Measurements from ENCODE around the gene MLLT6. TPM values are rescaled to one million over a fixed set of nuclear protein-coding genes. Genes with fewer than 3 reads are reported as not detected.
A peak's percentile ranks its signal among the peaks of the same experiment; 100 is the strongest.

The MLLT6 gene
- total and polyA plus RNA-seq, 2 experiments from 2014 or later = 10.5 to 75.8 TPM

DNA sequence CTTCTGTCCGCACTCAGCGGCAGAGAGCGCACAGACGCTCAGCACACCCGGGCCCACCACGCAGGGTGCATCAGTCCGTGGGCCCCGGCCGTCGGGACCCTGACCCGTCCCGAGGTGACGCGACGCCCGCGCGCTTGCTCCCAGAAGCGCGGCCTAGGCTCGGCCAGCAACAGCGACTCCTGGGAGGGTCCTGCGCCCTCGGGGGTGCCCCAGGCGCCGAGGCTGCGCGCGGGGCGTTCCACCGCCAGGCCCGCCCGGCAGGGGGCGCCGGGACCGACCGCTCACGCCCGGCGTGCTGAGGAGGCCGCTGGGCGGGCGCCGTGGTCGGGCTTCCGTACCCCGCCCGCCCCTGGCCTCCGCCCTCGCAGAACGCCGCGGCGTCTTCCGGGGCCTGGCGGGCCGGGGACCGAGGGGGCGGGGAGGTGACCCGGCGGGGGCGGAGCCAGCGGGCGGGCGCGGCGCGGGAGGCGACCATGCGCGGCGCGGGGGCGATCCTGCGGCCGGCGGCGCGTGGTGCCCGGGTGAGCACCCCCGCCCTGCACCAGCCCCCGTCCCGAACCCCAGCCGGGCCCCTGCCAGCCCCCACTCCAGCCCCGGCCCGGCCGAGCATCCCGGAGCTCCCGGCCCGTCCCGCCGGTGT is 24.9 kb downstream of the MLLT6 start, which contains the start of gene CISD3:
Gene CISD3, plus strand, starts transcription at position 456 of the 640 bp plus-strand sequence. Its CDS starts 18 bp downstream, at position 474.
- TF ChIP-seq, protein P1, sequence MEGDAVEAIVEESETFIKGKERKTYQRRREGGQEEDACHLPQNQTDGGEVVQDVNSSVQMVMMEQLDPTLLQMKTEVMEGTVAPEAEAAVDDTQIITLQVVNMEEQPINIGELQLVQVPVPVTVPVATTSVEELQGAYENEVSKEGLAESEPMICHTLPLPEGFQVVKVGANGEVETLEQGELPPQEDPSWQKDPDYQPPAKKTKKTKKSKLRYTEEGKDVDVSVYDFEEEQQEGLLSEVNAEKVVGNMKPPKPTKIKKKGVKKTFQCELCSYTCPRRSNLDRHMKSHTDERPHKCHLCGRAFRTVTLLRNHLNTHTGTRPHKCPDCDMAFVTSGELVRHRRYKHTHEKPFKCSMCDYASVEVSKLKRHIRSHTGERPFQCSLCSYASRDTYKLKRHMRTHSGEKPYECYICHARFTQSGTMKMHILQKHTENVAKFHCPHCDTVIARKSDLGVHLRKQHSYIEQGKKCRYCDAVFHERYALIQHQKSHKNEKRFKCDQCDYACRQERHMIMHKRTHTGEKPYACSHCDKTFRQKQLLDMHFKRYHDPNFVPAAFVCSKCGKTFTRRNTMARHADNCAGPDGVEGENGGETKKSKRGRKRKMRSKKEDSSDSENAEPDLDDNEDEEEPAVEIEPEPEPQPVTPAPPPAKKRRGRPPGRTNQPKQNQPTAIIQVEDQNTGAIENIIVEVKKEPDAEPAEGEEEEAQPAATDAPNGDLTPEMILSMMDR (IDR thresholded peaks at IDR 0.05; ENCODE audit: low read depth, low read length) = peak; percentile 45
- Histone ChIP-seq H3K27ac (no peak within 1 kb of the TSS), H3K9me3 (ENCODE audit: low read depth) (no peaks in the 10 kb centered on the region), H3K4me3 (peak within 1 kb of the TSS; percentile 35), H3K4me1 (ENCODE audit: low read depth) (no peaks in the 10 kb centered on the region), H3K27me3 (no peaks in the 10 kb centered on the region), H3K36me3 (no peaks in the 10 kb centered on the region)
- DNase-seq (ENCODE audit: low read depth in 1 of 2, low spot score in 1 of 2) = peak; percentile 90 to 92

GRCh38 chr17:38730526-38731379 is 25.7 kb downstream of the MLLT6 start:
- H3K9me3 ChIP-seq (ENCODE audit: low read depth) = no peaks in the 10 kb centered on the region
- no peaks in the 10 kb centered on the region for H3K36me3 ChIP-seq
- DNase-seq (ENCODE audit: low read depth in 1 of 2, low spot score in 1 of 2) = peak; percentile 47 to 70
- H3K27me3 ChIP-seq = no peaks in the 10 kb centered on the region
- peak overlapping the region; percentile 35 for H3K4me3 ChIP-seq
- H3K27ac ChIP-seq = no peak overlapping the region
- TF ChIP-seq, protein P1 (IDR thresholded peaks at IDR 0.05; ENCODE audit: low read depth, low read length) = no peak
- H3K4me1 ChIP-seq (ENCODE audit: low read depth) = no peaks in the 10 kb centered on the region

GRCh38 chr17:38731526-38732294 is 26.6 kb downstream of the MLLT6 start:
- Histone ChIP-seq H3K4me1 (ENCODE audit: low read depth) (no peaks in the 10 kb centered on the region), H3K36me3 (no peaks in the 10 kb centered on the region), H3K4me3 (no peak overlapping the region), H3K27ac (no peak overlapping the region), H3K27me3 (no peaks in the 10 kb centered on the region), H3K9me3 (ENCODE audit: low read depth) (no peaks in the 10 kb centered on the region)
- no peak for DNase-seq (ENCODE audit: low read depth in 1 of 2, low spot score in 1 of 2)
- TF ChIP-seq, protein P1 (IDR thresholded peaks at IDR 0.05; ENCODE audit: low read depth, low read length) = no peak

- no peak overlapping the region for H3K27ac ChIP-seq
- no peaks in the 10 kb centered on the region for H3K27me3 ChIP-seq
- H3K36me3 ChIP-seq = no peaks in the 10 kb centered on the region
- no peaks in the 10 kb centered on the region for H3K9me3 ChIP-seq (ENCODE audit: low read depth)
- DNase-seq (ENCODE audit: low read depth in 1 of 2, low spot score in 1 of 2) = no peak
- H3K4me3 ChIP-seq = no peak overlapping the region
- no peaks in the 10 kb centered on the region for H3K4me1 ChIP-seq (ENCODE audit: low read depth)
- TF ChIP-seq, protein P1 (IDR thresholded peaks at IDR 0.05; ENCODE audit: low read depth, low read length) = no peak
These were observed 27.6 kb downstream of the MLLT6 start for GRCh38 chr17:38732376-38733281.
